ENCODE results near the gene RNF130.

Gene RNF130

DNA sequence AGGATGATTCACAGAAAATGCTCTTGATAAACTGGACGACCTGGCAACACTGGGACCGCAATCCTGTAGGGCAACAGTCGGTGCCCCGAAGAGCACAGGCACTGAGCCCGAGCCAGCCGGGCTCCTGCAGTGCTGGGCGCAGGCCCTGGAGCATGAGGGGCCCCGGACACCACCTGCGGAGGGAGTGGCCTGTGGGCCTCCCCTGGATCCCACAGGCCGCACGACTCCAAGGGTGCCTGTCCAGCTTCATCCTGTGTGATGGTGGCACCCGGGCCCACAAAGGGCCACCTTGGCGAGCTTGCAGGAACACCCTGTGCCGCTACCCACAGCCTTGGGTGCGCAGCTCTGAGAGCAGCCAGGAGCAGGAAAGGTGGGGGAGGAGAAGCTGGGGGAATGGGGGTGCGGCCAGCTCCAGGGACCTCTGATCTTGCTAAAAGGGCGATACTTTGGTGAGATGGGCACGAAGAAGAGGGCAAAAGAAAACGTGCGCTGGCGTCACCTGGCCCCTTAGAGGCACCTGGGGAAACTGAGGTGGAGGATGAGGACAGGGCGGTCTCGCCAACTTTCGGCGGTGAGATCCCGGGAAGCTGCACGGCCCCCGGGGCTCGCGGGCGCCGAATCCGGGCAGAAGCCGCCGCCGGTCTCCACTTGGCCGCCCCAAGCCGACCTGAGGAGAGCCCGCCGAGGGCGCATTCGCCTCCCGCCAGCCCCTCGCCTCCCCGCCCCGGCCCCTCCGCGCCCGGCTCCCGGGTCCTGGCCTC is 164.6 kb downstream of the RNF130 start:
- TF ChIP-seq, protein P1, sequence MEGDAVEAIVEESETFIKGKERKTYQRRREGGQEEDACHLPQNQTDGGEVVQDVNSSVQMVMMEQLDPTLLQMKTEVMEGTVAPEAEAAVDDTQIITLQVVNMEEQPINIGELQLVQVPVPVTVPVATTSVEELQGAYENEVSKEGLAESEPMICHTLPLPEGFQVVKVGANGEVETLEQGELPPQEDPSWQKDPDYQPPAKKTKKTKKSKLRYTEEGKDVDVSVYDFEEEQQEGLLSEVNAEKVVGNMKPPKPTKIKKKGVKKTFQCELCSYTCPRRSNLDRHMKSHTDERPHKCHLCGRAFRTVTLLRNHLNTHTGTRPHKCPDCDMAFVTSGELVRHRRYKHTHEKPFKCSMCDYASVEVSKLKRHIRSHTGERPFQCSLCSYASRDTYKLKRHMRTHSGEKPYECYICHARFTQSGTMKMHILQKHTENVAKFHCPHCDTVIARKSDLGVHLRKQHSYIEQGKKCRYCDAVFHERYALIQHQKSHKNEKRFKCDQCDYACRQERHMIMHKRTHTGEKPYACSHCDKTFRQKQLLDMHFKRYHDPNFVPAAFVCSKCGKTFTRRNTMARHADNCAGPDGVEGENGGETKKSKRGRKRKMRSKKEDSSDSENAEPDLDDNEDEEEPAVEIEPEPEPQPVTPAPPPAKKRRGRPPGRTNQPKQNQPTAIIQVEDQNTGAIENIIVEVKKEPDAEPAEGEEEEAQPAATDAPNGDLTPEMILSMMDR (IDR thresholded peaks at IDR 0.05; ENCODE audit: extremely low read depth, missing control alignments), result no peak
- no peak for DNase-seq (ENCODE audit: low spot score)

DNA sequence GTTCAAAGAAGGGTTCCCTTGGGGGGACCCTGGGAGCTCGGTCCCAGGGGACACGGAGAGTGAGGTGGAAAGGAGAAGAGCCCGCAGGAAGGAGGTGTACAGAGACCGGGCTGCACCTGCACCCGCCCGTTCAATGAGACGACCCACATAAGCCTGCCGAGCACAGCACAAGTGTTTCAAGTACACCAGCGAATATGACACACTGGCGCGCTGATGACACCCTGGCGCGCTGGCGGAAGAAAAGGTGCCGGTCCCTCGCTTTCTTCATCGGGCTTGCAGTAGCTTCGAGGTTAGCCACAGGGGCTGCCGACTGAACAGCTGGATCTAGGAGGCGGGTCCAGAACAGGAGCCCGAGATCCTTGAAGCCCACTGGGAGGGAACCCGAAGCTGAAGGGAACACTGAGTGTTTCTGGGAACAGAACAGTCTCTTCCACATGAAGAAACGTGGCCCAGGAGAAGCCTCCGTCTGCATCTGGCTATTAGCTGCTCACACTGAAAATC is 165.2 kb downstream of the RNF130 start:
- TF ChIP-seq, protein P1 (IDR thresholded peaks at IDR 0.05; ENCODE audit: extremely low read depth, missing control alignments), result no peak
- no peak for DNase-seq (ENCODE audit: low spot score)

DNA sequence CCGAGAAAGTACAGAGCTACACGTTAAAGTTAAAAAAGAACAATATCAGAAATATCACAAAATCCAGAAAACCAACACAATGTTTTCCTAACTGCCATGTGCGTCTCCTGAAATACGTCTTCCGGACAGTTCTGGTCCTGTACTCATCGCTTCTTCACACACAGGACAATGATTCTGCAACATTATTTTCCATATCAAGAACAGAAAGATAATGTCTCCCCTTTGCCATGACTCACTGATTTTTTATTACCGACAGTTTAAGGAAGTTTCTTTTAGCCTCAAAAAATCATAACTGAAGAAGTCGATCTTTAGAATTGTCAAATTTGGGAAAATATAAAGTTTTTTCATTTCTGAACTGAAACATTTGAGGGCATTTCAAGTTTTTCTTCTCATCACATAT is 166.4 kb downstream of the RNF130 start:
- TF ChIP-seq, protein P1 (IDR thresholded peaks at IDR 0.05; ENCODE audit: extremely low read depth, missing control alignments), result no peak
- no peak for DNase-seq (ENCODE audit: low spot score)

Measured in GM20000 (cell line).